Chondrocyte (in vitro differentiated cells): ENCODE data around the gene WDR59. TPM values are rescaled to one million over a fixed set of nuclear protein-coding genes. Genes with fewer than 3 reads are reported as not detected.

Experiments used
- DNase-seq: peaks from one replicate; pipeline ENCODE4 v3.0.0; 2021; ENCODE audit warnings: mixed read lengths, low spot score
- H3K27ac Mint-ChIP-seq: one replicate; pipeline ENCODE4 v1.8.0; 2021; ENCODE audit warnings: mild to moderate bottlenecking, moderate library complexity, mixed read lengths; ENCODE audit not compliant: unreplicated experiment
- H3K27me3 Mint-ChIP-seq: 2 replicates; pipeline ENCODE4 v1.8.0; 2021; ENCODE audit warnings: low read depth, mixed read lengths
- H3K36me3 Mint-ChIP-seq: 2 replicates; pipeline ENCODE4 v1.8.0; 2021; ENCODE audit warnings: low read depth, mixed read lengths
- H3K4me1 Mint-ChIP-seq: 2 replicates; pipeline ENCODE4 v1.8.0; 2021; ENCODE audit warnings: low read depth, mild to moderate bottlenecking, mixed read lengths
- H3K4me3 Mint-ChIP-seq: one replicate; pipeline ENCODE4 v1.8.0; 2021; ENCODE audit warnings: mild to moderate bottlenecking, moderate library complexity, mixed read lengths; ENCODE audit not compliant: unreplicated experiment
- H3K9me3 Mint-ChIP-seq: 2 replicates; pipeline ENCODE4 v1.8.0; 2021; ENCODE audit warnings: low read depth, mixed read lengths
- total RNA-seq: library from RNA; stranded (reverse); gene quantifications from 3 replicates; pipeline ENCODE4 v1.2.1, GENCODE V29; 2021
- TF ChIP-seq, protein P1 (sequence below): fragments of 200-600 bp; sonication (generic); IDR thresholded peaks from 2 replicates; pipeline ENCODE4 v1.5.0; 2021; ENCODE audit warnings: antibody characterized with exemption, mild to moderate bottlenecking, moderate library complexity

Gene WDR59
- total RNA-seq, 1 donor from 2014 or later: 36.8 TPM

DNA sequence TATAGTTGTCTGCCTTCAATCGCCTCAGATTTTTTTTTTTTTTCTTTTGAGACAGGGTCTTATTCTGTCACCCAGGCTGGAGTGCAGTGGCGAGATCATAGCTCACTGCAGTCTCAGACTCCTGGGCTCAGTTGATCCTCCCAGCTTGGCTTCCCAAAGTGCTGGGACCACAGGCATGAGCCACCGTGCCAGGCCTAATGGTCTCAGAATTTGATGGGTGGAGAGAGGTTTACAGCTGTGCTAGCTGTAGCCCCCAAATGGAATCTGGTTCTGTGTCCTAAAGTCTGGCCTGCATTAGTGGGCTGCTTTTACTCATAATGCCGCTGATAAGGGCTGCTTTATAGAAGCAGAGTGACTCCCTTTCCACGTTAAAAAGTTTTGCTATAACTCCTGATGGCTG is 19.0 kb upstream of the WDR59 start:
- no peaks in the 10 kb centered on the region for H3K36me3 Mint-ChIP-seq
- no peak overlapping the region for H3K27ac Mint-ChIP-seq
- no peak overlapping the region for H3K4me3 Mint-ChIP-seq

DNA sequence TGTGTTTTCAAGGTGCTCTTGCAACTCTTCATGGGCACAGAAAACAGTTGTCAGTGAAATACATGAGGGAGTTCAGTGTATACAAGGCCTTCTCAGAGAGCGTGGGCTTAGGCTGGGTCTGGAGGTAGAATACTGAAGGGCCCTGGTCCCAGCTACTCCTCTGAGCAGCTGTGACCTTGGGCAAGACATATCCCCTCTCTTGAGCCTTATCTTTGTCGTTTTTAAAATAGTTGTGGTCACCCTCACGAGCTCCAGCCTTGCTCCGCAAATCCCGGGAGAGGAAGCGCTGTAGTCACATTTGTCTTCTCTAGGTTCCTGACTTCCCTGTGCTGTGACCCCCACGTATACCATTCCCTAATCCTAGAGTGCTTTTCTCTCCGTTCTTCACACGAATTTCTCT is 17.6 kb upstream of the WDR59 start:
- Mint-ChIP-seq H3K27ac (no peak overlapping the region), H3K27me3 (no peaks in the 10 kb centered on the region), H3K9me3 (no peaks in the 10 kb centered on the region), H3K4me1 (peaks cover 24% of the 10 kb centered on the region), H3K4me3 (no peak overlapping the region), H3K36me3 (no peaks in the 10 kb centered on the region)
- no peak for DNase-seq
- TF ChIP-seq, protein P1, sequence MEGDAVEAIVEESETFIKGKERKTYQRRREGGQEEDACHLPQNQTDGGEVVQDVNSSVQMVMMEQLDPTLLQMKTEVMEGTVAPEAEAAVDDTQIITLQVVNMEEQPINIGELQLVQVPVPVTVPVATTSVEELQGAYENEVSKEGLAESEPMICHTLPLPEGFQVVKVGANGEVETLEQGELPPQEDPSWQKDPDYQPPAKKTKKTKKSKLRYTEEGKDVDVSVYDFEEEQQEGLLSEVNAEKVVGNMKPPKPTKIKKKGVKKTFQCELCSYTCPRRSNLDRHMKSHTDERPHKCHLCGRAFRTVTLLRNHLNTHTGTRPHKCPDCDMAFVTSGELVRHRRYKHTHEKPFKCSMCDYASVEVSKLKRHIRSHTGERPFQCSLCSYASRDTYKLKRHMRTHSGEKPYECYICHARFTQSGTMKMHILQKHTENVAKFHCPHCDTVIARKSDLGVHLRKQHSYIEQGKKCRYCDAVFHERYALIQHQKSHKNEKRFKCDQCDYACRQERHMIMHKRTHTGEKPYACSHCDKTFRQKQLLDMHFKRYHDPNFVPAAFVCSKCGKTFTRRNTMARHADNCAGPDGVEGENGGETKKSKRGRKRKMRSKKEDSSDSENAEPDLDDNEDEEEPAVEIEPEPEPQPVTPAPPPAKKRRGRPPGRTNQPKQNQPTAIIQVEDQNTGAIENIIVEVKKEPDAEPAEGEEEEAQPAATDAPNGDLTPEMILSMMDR: no peak

More for the DNA sequence above, 19.0 kb upstream of the WDR59 start:
- no peaks in the 10 kb centered on the region for H3K9me3 Mint-ChIP-seq
- TF ChIP-seq, protein P1: no peak
- DNase-seq: no peak
- H3K27me3 Mint-ChIP-seq: no peaks in the 10 kb centered on the region
- peaks cover 21% of the 10 kb centered on the region for H3K4me1 Mint-ChIP-seq

DNA sequence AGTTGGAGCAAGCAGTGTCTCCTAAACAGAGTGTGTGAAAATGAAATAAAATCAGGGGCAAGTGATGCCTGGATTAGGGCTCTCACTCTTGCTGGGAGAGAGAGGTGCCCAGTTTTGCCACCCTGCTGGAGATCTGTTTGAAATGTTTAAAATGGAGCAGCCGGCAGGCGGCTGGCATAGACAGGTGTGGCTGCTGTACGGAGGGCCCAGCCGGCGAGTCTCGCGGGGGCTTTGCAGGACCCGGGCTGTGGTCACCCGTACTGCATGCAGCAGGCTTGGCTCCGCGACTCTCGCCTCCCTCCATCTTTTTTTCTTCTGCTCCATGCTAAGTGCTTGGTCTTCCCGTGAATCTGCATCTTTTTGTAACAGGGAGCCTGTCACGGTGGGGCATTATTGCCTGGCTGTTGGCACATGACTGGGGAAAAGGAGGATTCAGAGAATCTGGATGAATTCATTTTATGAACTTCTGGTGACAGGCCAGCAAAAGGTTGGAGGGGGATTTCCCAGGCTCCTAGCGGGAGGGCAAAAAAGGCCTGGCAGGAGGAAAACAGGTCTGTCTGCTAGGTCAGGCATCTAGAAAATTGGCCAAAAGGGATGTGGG is 15.7 kb upstream of the WDR59 start:
- Mint-ChIP-seq H3K27me3 (no peaks in the 10 kb centered on the region), H3K27ac (peak overlapping the region; percentile 76), H3K9me3 (no peaks in the 10 kb centered on the region), H3K4me3 (peak overlapping the region; percentile 81), H3K4me1 (peaks cover 24% of the 10 kb centered on the region), H3K36me3 (no peaks in the 10 kb centered on the region)
- no peak for DNase-seq
- TF ChIP-seq, protein P1: peak; percentile 39

DNA sequence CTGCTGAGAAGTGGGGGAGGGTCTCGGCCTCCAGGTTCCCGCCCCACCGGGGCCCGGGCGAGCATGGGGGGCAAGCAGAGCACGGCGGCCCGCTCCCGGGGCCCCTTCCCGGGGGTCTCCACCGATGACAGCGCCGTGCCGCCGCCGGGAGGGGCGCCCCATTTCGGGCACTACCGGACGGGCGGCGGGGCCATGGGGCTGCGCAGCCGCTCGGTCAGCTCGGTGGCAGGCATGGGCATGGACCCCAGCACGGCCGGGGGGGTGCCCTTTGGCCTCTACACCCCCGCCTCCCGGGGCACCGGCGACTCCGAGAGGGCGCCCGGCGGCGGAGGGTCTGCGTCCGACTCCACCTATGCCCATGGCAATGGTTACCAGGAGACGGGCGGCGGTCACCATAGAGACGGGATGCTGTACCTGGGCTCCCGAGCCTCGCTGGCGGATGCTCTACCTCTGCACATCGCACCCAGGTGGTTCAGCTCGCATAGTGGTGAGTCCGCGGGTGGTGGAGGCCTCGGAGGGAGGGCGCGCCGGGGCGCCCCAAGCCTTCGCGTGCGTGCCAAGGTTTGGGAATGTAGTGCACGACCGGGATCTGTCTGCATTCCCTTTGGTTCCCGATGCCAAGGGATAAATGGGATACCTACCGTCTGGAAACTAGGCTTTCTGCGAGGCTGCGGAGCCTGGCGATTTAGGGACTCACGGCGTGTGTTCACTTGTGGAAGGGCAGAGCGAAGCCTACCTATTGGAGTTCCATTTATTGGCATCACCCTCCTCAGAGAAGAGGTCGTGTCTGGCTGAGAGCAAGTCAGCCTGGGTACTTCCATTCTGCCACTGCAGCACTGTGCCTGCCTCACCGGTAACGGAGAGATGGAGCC is 14.9 kb upstream of the WDR59 start:
- DNase-seq: no peak

DNA sequence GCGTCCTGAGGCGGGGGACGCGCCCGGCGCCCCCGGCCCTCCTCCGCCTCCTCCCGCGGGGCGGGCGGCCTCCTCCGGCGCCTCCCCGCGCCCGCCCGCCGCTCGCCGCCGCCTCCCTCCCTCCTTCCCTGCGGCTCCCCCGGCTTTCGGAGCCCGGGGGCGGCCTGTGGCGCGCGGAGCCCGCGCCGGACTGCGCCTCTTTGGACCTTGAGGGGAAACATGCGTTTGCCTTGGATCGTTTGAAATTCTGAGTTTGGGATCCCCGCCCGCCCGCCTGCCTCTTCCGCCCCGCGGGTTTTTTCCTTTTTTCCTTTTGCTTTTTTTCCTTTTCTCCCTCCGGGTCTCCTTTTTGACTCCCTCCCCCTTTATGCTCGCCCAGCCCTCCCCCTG is 14.3 kb upstream of the WDR59 start:
- Mint-ChIP-seq H3K27ac (peak overlapping the region; percentile 5), H3K36me3 (no peaks in the 10 kb centered on the region), H3K4me3 (peak overlapping the region; percentile 81), H3K4me1 (peaks cover 24% of the 10 kb centered on the region), H3K27me3 (no peaks in the 10 kb centered on the region), H3K9me3 (no peaks in the 10 kb centered on the region)
- DNase-seq: no peak
- TF ChIP-seq, protein P1: no peak

More for the DNA sequence above, 14.9 kb upstream of the WDR59 start:
- H3K9me3 Mint-ChIP-seq: no peaks in the 10 kb centered on the region
- no peaks in the 10 kb centered on the region for H3K27me3 Mint-ChIP-seq
- H3K27ac Mint-ChIP-seq: peak overlapping the region; percentile 76
- H3K4me1 Mint-ChIP-seq: peaks cover 24% of the 10 kb centered on the region
- no peaks in the 10 kb centered on the region for H3K36me3 Mint-ChIP-seq
- H3K4me3 Mint-ChIP-seq: peak overlapping the region; percentile 81
- TF ChIP-seq, protein P1: peak; percentile 47
